A549 (cell line): ENCODE data around the gene SLC39A10. TPM values are rescaled to one million over a fixed set of nuclear protein-coding genes. Genes with fewer than 3 reads are reported as not detected.

ENCODE experiments used
- ATAC-seq, 2 experiments: fragments of 200-7000 bp in 1 of 2; fragments of >200 bp in 1 of 2; cut with Nextera tagmentation in 1 of 2; cut with Tn5 transposase in 1 of 2; 3 replicates each; pipeline versions ENCODE4 v1.8.0 to v1.9.1; 2018 to 2020; ENCODE audit warnings: mild to moderate bottlenecking in 1 of 2, moderate library complexity in 1 of 2
- CTCF ChIA-PET: fragments of 300-600 bp; sonication (Branson Sonifier 250); formaldehyde crosslinking; extraction: SDS; loops from one replicate; lab custom pipeline; 2021; ENCODE audit warnings: antibody characterized with exemption, inconsistent platforms; lab: Yijun Ruan, JAX
- POLR2A ChIA-PET: fragments of 350-600 bp; formaldehyde crosslinking; extraction: SDS; loops from one replicate; lab custom pipeline; 2021; ENCODE audit warnings: antibody characterized with exemption, inconsistent platforms; lab: Yijun Ruan, JAX
- DNase-seq, 2 experiments: peaks; one replicate each; pipeline versions ENCODE4 v3.0.0 to v3.0.0-alpha.2; 2011 to 2016; ENCODE audit warnings: low read depth in 1 of 2, low spot score in 1 of 2
- FAIRE-seq: peaks from 2 replicates; lab custom pipeline; 2011; peaks lifted over from hg19 to GRCh38; lab: Jason Lieb, UNC
- H3K27ac ChIP-seq, 2 experiments: fragments of >200 bp; sonication (Bioruptor Twin); formaldehyde crosslinking; 3 replicates each; pipeline ENCODE4 v1.5.1; 2016 to 2017
- H3K4me1 ChIP-seq: fragments of >200 bp; sonication (Bioruptor Twin); formaldehyde crosslinking; 3 replicates; pipeline ENCODE4 v1.6.1; 2016
- H3K4me2 ChIP-seq: fragments of >200 bp; sonication (Bioruptor Twin); formaldehyde crosslinking; 3 replicates; pipeline ENCODE4 v1.6.1; 2016
- H3K4me3 ChIP-seq: fragments of >200 bp; sonication (Bioruptor Twin); formaldehyde crosslinking; 3 replicates; pipeline ENCODE4 v1.5.1; 2016
- H3K9me3 ChIP-seq: fragments of >200 bp; sonication (Bioruptor Twin); formaldehyde crosslinking; 3 replicates; pipeline ENCODE4 v1.6.1; 2016
- CEBPB ChIP-seq, 2 experiments: fragments of >200 bp in 1 of 2; sonication (Bioruptor Twin) in 1 of 2; formaldehyde crosslinking in 1 of 2; IDR thresholded peaks; 2 replicates each; pipeline ENCODE4 v1.6.1; 2012 to 2016
- CHD2 ChIP-seq: fragments of 150-350 bp; IDR thresholded peaks from 2 replicates; pipeline ENCODE4 v1.6.1; 2014; ENCODE audit warnings: low read length; ENCODE audit not compliant: partially characterized antibody
- CHD4 ChIP-seq: fragments of 200-600 bp; sonication (generic); IDR thresholded peaks from 2 replicates; pipeline ENCODE4 v1.6.1; 2016; ENCODE audit warnings: antibody characterized with exemption, mild to moderate bottlenecking, borderline replicate concordance
- EHF ChIP-seq: fragments of 250-450 bp; sonication (Bioruptor Pico); IDR thresholded peaks from 2 replicates; pipeline ENCODE4 v1.5.0; 2020; ENCODE audit warnings: mild to moderate bottlenecking
- EHMT2 ChIP-seq: fragments of 200-600 bp; sonication (generic); IDR thresholded peaks from 2 replicates; pipeline ENCODE4 v1.6.1; 2016; ENCODE audit warnings: antibody characterized with exemption, low read depth, mild to moderate bottlenecking, moderate library complexity
- FOSB ChIP-seq: fragments of 250-450 bp; sonication (Bioruptor Pico); IDR thresholded peaks from 2 replicates; pipeline ENCODE4 v1.5.0; 2020; ENCODE audit warnings: mild to moderate bottlenecking, moderate library complexity
- FOSL2 ChIP-seq, 2 experiments: fragments of 450-650 bp in 1 of 2; fragments of >200 bp in 1 of 2; sonication (Bioruptor Twin) in 1 of 2; formaldehyde crosslinking; IDR thresholded peaks; 2 replicates each; pipeline versions ENCODE4 v1.5.0 to v1.6.1; 2016 to 2020; ENCODE audit warnings: mild to moderate bottlenecking in 1 of 2, moderate library complexity in 1 of 2
- GATA3 ChIP-seq: IDR thresholded peaks from 2 replicates; pipeline ENCODE4 v1.6.1; 2012; ENCODE audit warnings: borderline replicate concordance
- HDAC2 ChIP-seq: fragments of 200-600 bp; sonication (generic); IDR thresholded peaks from 2 replicates; pipeline ENCODE4 v1.6.1; 2016
- HEYL ChIP-seq: fragments of 250-450 bp; sonication (Bioruptor Pico); IDR thresholded peaks from 2 replicates; pipeline ENCODE4 v1.8.0; 2021; ENCODE audit warnings: mild to moderate bottlenecking, moderate library complexity
- KDM1A ChIP-seq: fragments of 200-600 bp; sonication (generic); IDR thresholded peaks from 2 replicates; pipeline ENCODE4 v1.6.1; 2016; ENCODE audit warnings: low read depth, mild to moderate bottlenecking
- MAFK ChIP-seq: fragments of 450-650 bp; IDR thresholded peaks from 2 replicates; pipeline ENCODE4 v1.6.1; 2014; ENCODE audit not compliant: partially characterized antibody
- MAZ ChIP-seq: fragments of 150-350 bp; IDR thresholded peaks from 2 replicates; pipeline ENCODE4 v1.6.1; 2014; ENCODE audit warnings: antibody characterized with exemption, low read depth, low read length, borderline replicate concordance
- MYC ChIP-seq: IDR thresholded peaks from 2 replicates; pipeline ENCODE4 v1.6.1; 2012; ENCODE audit warnings: mild to moderate bottlenecking, inconsistent platforms, low read length, improper control_type of control experiment, borderline replicate concordance
- NPAS2 ChIP-seq: fragments of 250-450 bp; sonication (Bioruptor Pico); IDR thresholded peaks from 2 replicates; pipeline ENCODE4 v1.8.0; 2022; ENCODE audit warnings: mild to moderate bottlenecking, moderate library complexity, borderline replicate concordance
- NR3C1 ChIP-seq: fragments of >200 bp; sonication (Bioruptor Twin); formaldehyde crosslinking; IDR thresholded peaks from 3 replicates; pipeline ENCODE4 v1.6.1; 2017
- POLR2A ChIP-seq: IDR thresholded peaks from 2 replicates; pipeline ENCODE4 v1.6.1; 2012; ENCODE audit warnings: mild to moderate bottlenecking, low read length
- POLR2AphosphoS2 ChIP-seq: conservative IDR thresholded peaks from 2 replicates; pipeline ENCODE4 v1.6.1; 2012; ENCODE audit warnings: low read length, improper control_type of control experiment, inconsistent platforms
- RARB ChIP-seq: fragments of 250-450 bp; sonication (Bioruptor Pico); IDR thresholded peaks from 2 replicates; pipeline ENCODE4 v1.8.0; 2021; ENCODE audit warnings: mild to moderate bottlenecking, moderate library complexity
- RCOR1 ChIP-seq: fragments of 150-350 bp; IDR thresholded peaks from 2 replicates; pipeline ENCODE4 v1.6.1; 2014; ENCODE audit warnings: antibody characterized with exemption, low read length, low read depth
- RFX5 ChIP-seq: fragments of 450-650 bp; IDR thresholded peaks from 2 replicates; pipeline ENCODE4 v1.7.1; 2014; ENCODE audit warnings: antibody characterized with exemption, mild to moderate bottlenecking, moderate library complexity
- SMC3 ChIP-seq: fragments of >200 bp; sonication (Bioruptor Twin); formaldehyde crosslinking; IDR thresholded peaks from 3 replicates; pipeline ENCODE4 v1.6.1; 2018; ENCODE audit warnings: inconsistent platforms
- SREBF2 ChIP-seq: fragments of 450-650 bp; IDR thresholded peaks from 2 replicates; pipeline ENCODE4 v1.6.1; 2014; ENCODE audit warnings: mild to moderate bottlenecking, moderate library complexity
- ZC3H11A ChIP-seq: fragments of 450-650 bp; IDR thresholded peaks from 2 replicates; pipeline ENCODE4 v1.6.1; 2014; ENCODE audit warnings: antibody characterized with exemption, mild to moderate bottlenecking
- ZNF302 ChIP-seq: fragments of 250-450 bp; sonication (Bioruptor Pico); IDR thresholded peaks from 2 replicates; pipeline ENCODE4 v1.9.0; 2021; ENCODE audit warnings: inconsistent platforms, mild to moderate bottlenecking, moderate library complexity
- ZSCAN20 ChIP-seq: fragments of 250-450 bp; sonication (Bioruptor Pico); IDR thresholded peaks from 2 replicates; pipeline ENCODE4 v1.8.0; 2022; ENCODE audit warnings: mild to moderate bottlenecking, moderate library complexity
- WGBS: methylation state at CpG from one replicate; pipeline ENCODE4 v1.1.6; 2017; ENCODE audit errors: missing lambda C conversion rate; 5-methylcytosine and 5-hydroxymethylcytosine counted together
- polyA plus RNA-seq, 4 experiments: library from polyadenylated mRNA; depleted of rRNA in 3 of 4; stranded (reverse); fragments of >200 nt; fragmentation: RNase III in 1 of 4; extraction: RNeasy Plus Mini Kit Qiagen cat#74134 plus additional on column Dnase treatment in 1 of 4; gene quantifications; 2 replicates in 3 of 4; 3 replicates in 1 of 4; pipeline ENCODE4 v1.2.3, GENCODE V29; 2011 to 2017
- TF ChIP-seq, protein P1 (sequence below): fragments of 250-450 bp; sonication (Bioruptor Pico); IDR thresholded peaks from 2 replicates; pipeline ENCODE4 v1.5.0; 2021; ENCODE audit warnings: mild to moderate bottlenecking, moderate library complexity, borderline replicate concordance
- TF ChIP-seq, protein P2 (sequence below): fragments of 250-450 bp; sonication (Bioruptor Pico); IDR thresholded peaks from 2 replicates; pipeline ENCODE4 v1.5.0; 2020; ENCODE audit warnings: low read depth, mild to moderate bottlenecking, moderate library complexity
- TF ChIP-seq, protein P3 (sequence below): IDR thresholded peaks from 2 replicates; pipeline ENCODE4 v1.6.1; 2012; ENCODE audit warnings: low read depth, borderline replicate concordance

SLC39A10 gene
- polyA plus RNA-seq, 2 of the 4 experiments (the other 2 are of a cell fraction): 38.4 to 42.6 TPM

DNA sequence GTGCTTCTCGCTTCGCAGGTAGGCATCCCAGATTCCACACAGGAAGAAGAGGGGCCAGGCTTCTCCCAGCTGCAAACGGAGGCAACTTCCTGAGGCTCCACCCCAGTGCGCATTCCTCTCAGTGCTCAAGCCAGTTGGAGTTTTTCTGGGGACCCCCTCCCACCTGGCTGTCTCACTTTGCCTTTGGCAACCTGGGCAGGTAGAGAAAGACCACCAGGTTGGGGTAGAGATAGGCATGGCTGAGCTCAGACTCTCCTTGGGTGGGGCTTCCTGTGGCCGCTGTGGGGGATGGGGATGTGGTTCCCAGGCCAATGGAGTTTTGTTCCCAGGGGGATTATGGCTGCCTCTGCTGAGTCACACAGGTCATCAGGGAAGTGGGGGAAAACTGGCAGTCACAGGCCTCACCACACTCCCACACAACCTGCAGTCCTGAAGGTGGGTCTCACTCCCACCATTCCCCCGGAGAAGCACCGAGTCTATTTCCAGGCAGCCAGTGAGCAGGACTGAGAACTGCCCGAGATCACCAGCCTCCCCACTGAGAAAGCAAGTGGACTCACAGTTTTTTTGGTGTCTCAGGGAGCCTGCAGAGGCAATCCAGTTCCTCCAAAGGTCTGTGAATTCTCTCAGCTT, 38.1 kb downstream of the SLC39A10 start (continued):
- TF ChIP-seq, protein P1, sequence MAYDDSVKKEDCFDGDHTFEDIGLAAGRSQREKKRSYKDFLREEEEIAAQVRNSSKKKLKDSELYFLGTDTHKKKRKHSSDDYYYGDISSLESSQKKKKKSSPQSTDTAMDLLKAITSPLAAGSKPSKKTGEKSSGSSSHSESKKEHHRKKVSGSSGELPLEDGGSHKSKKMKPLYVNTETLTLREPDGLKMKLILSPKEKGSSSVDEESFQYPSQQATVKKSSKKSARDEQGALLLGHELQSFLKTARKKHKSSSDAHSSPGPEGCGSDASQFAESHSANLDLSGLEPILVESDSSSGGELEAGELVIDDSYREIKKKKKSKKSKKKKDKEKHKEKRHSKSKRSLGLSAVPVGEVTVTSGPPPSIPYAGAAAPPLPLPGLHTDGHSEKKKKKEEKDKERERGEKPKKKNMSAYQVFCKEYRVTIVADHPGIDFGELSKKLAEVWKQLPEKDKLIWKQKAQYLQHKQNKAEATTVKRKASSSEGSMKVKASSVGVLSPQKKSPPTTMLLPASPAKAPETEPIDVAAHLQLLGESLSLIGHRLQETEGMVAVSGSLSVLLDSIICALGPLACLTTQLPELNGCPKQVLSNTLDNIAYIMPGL (CRISPR knock-in tag): no peak
- TF ChIP-seq CHD4: no peak
- no peak for TF ChIP-seq HDAC2
- no peak for TF ChIP-seq MAFK

DNA sequence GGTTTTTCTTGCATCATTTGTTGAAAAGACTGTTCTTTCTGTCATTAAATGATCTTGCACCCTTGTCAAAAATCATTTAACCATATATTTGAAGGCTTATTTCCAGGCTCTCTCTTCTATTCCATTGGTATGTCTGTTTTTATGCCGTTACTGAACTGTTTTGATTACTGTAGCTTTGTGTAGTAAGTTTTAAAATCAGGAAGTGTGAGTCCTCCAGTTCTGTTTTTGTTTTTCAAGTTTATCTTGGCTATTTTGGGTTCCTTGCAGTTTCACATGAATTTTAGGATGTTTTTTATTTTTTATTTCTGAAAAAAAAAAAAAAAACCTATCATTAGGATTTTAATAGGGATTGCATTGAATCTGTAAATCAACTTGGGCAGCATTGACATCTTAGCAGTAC, 39.0 kb downstream of the SLC39A10 start:
- 89% methylated on average over 1 of the region's 1 CpG for WGBS
- ChIA-PET CTCF (interaction anchor here (1.2 kb wide), 1 partner anchor 42 kb away, joined by 3 read pairs; no protein-coding TSS in a partner anchor), POLR2A (no interaction called here)
- FAIRE-seq: no peak
- TF ChIP-seq NR3C1 (no peak), RARB (CRISPR knock-in tag) (no peak), RCOR1 (no peak), NPAS2 (no peak), RFX5 (no peak), SMC3 (no peak), EHMT2 (no peak), CHD2 (no peak), MAFK (no peak), CEBPB (IDR thresholded peaks at IDR 0.05) (no peak), POLR2A (no peak), GATA3 (no peak), CHD4 (no peak), EHF (CRISPR knock-in tag) (no peak), FOSB (CRISPR knock-in tag) (no peak), SREBF2 (no peak)
- TF ChIP-seq, protein P1 (CRISPR knock-in tag): no peak
- Histone ChIP-seq H3K9me3 (peaks cover 2% of the 10 kb centered on the region; the same call in 1 of the 3 replicates), H3K4me3 (no peak overlapping the region), H3K4me2 (no peak overlapping the region), H3K27ac (no peak overlapping the region), H3K4me1 (no peaks in the 10 kb centered on the region)
- DNase-seq: no peak
- ATAC-seq: no peak

DNA sequence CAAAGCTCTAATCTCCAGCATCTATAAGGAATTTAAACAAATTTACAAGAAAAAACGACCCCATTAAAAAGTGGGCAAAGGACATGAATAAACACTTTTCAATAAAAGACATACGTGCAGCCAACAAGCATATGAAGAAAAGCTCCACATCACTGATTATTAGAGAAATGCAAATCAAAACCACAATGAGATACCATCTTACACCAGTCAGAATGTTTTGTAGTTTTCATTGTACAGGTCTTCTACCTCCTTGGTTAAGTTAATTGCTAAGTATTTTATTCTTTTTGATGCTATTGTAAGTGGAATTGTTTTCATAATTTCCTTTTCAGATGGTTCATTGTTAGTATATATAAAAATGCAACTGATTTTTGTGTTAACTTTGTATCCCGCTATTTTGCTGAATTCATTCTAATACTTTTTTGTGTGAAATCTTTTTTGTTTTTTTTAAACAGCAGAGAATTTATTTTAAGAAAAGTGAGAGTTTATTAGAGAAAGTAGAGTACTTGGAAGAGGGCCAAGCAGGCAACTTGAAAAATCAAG, 40.7 kb downstream of the SLC39A10 start:
- FAIRE-seq: no peak
- WGBS: 70% methylated on average over 3 of the region's 3 CpGs

DNA sequence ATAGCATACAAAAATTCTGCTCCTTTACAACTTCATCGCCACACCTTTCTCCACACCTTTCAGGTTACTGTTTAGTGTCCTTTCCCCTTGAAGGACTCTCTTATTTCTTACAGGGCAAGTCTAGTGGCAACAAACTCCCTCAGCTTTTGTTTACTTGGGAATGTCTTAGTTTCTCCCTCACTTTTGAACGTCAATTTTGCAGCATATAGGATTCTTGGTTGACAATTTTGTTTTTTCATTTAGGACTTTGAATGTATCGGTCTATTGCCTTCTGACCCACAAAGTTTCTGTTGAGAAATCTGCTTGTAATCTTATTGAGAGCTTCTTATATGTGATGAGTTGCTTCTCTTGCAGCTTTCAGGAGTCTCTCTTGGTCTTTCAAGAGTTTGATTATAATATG, 43.5 kb downstream of the SLC39A10 start:
- no peak for ATAC-seq
- no peak overlapping the region for H3K27ac ChIP-seq
- no peak for FAIRE-seq
- POLR2A ChIA-PET: no interaction called here
- no peaks in the 10 kb centered on the region for H3K4me1 ChIP-seq
- CTCF ChIA-PET: no interaction called here
- DNase-seq: no peak
- WGBS: 61% methylated on average over 3 of the region's 3 CpGs
- peaks cover 2% of the 10 kb centered on the region; the same call in 1 of the 3 replicates for H3K9me3 ChIP-seq
- H3K4me3 ChIP-seq: no peak overlapping the region
- no peak overlapping the region for H3K4me2 ChIP-seq
- TF ChIP-seq POLR2AphosphoS2 (no peak), FOSB (CRISPR knock-in tag) (no peak), MYC (no peak), HEYL (CRISPR knock-in tag) (no peak), KDM1A (no peak), MAZ (no peak), EHF (CRISPR knock-in tag) (no peak), ZC3H11A (no peak), ZNF302 (no peak), FOSL2 (IDR thresholded peaks at IDR 0.05) (no peak), FOSL2 (CRISPR knock-in tag; IDR thresholded peaks at IDR 0.05) (no peak), ZSCAN20 (CRISPR knock-in tag) (no peak)
- TF ChIP-seq, protein P2, sequence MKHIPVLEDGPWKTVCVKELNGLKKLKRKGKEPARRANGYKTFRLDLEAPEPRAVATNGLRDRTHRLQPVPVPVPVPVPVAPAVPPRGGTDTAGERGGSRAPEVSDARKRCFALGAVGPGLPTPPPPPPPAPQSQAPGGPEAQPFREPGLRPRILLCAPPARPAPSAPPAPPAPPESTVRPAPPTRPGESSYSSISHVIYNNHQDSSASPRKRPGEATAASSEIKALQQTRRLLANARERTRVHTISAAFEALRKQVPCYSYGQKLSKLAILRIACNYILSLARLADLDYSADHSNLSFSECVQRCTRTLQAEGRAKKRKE: no peak
- TF ChIP-seq, protein P3, sequence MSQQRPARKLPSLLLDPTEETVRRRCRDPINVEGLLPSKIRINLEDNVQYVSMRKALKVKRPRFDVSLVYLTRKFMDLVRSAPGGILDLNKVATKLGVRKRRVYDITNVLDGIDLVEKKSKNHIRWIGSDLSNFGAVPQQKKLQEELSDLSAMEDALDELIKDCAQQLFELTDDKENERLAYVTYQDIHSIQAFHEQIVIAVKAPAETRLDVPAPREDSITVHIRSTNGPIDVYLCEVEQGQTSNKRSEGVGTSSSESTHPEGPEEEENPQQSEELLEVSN: no peak

More for the DNA sequence above, 40.7 kb downstream of the SLC39A10 start:
- H3K4me1 ChIP-seq: no peaks in the 10 kb centered on the region
- H3K27ac ChIP-seq: no peak overlapping the region
- H3K9me3 ChIP-seq: peaks cover 2% of the 10 kb centered on the region; the same call in 1 of the 3 replicates
- TF ChIP-seq HEYL (CRISPR knock-in tag): no peak
- ChIA-PET POLR2A (no interaction called here), CTCF (no interaction called here)
- DNase-seq: no peak
- H3K4me2 ChIP-seq: no peak overlapping the region
- no peak for ATAC-seq
- no peak overlapping the region for H3K4me3 ChIP-seq
